SK-N-SH (cell line): ENCODE results near the gene HS3ST3A1. TPM values are rescaled to one million over a fixed set of nuclear protein-coding genes. Genes with fewer than 3 reads are reported as not detected.

ENCODE experiments used
- CTCF ChIA-PET: fragments of 300-600, 350-600 bp; formaldehyde crosslinking; extraction: SDS; loops from one replicate; lab custom pipeline; 2021; lab: Yijun Ruan, JAX
- POLR2A ChIA-PET: fragments of 350-600 bp; sonication (Branson Sonifier 250); formaldehyde crosslinking; extraction: SDS; loops from one replicate; lab custom pipeline; 2020; ENCODE audit warnings: antibody characterized with exemption, inconsistent platforms; lab: Yijun Ruan, JAX
- DNase-seq: peaks from one replicate; pipeline ENCODE4 v3.0.0; 2012
- H2AFZ ChIP-seq: fragments of 200-600 bp; sonication (generic); 2 replicates; pipeline ENCODE4 v1.8.1; 2016; ENCODE audit warnings: antibody characterized with exemption, mild to moderate bottlenecking, low read depth
- H3F3A ChIP-seq: fragments of 200-600 bp; sonication (generic); replicated peaks from 2 replicates; pipeline ENCODE3; 2016; ENCODE audit warnings: antibody characterized with exemption, mild to moderate bottlenecking; ENCODE audit not compliant: insufficient read depth
- H3K27ac ChIP-seq, 2 experiments: fragments of 200-500 bp in 1 of 2; fragments of 200-600 bp in 1 of 2; sonication (Bioruptor generic) in 1 of 2; sonication (generic), shearing (Covaris generic) in 1 of 2; 2 replicates each; pipeline versions ENCODE4 v1.5.1 to v1.6.1; 2014 to 2016; ENCODE audit warnings: low read depth in 2 of 2, inconsistent platforms in 1 of 2, low read length in 1 of 2, mild to moderate bottlenecking in 1 of 2, mixed read lengths in 1 of 2
- H3K27me3 ChIP-seq: fragments of 200-600 bp; sonication (generic), shearing (Covaris generic); 2 replicates; pipeline ENCODE4 v1.6.1; 2016; ENCODE audit warnings: mixed run types; ENCODE audit not compliant: insufficient read depth
- H3K36me3 ChIP-seq, 2 experiments: fragments of 200-500 bp in 1 of 2; fragments of 200-600 bp in 1 of 2; sonication (Bioruptor generic) in 1 of 2; sonication (generic) in 1 of 2; replicated peaks in 1 of 2; 2 replicates each; pipeline versions ENCODE3 to v1.5.1; 2014 to 2016; ENCODE audit warnings: low read length in 1 of 2, mild to moderate bottlenecking in 1 of 2; ENCODE audit not compliant: insufficient read depth in 2 of 2, control insufficient read depth in 1 of 2
- H3K4me1 ChIP-seq, 2 experiments: fragments of 200-500 bp in 1 of 2; fragments of 200-600 bp in 1 of 2; sonication (Bioruptor generic) in 1 of 2; sonication (generic), shearing (Covaris generic) in 1 of 2; 2 replicates each; pipeline versions ENCODE4 v1.5.1 to v1.6.1; 2014 to 2016; ENCODE audit warnings: low read depth in 1 of 2, low read length in 1 of 2, mixed run types in 1 of 2; ENCODE audit not compliant: insufficient read depth in 2 of 2, control insufficient read depth in 1 of 2
- H3K4me2 ChIP-seq: fragments of 200-600 bp; sonication (generic), shearing (Covaris generic); 2 replicates; pipeline ENCODE4 v1.6.1; 2017; ENCODE audit warnings: mixed run types
- H3K4me3 ChIP-seq, 2 experiments: fragments of 200-500 bp in 1 of 2; fragments of 200-600 bp in 1 of 2; sonication (Bioruptor generic) in 1 of 2; sonication (generic), shearing (Covaris generic) in 1 of 2; 2 replicates each; pipeline versions ENCODE4 v1.5.1 to v1.8.1; 2014 to 2016; ENCODE audit warnings: low read depth in 2 of 2, inconsistent platforms in 1 of 2, low read length in 1 of 2, mild to moderate bottlenecking in 1 of 2, mixed read lengths in 1 of 2, moderate library complexity in 1 of 2
- H3K79me2 ChIP-seq: fragments of 200-600 bp; sonication (generic); 2 replicates; pipeline ENCODE4 v1.8.1; 2017; ENCODE audit warnings: mild to moderate bottlenecking; ENCODE audit not compliant: insufficient read depth
- H3K9ac ChIP-seq: fragments of 200-600 bp; sonication (generic); 2 replicates; pipeline ENCODE4 v1.6.1; 2017; ENCODE audit warnings: mixed run types
- H3K9me2 ChIP-seq: fragments of 200-600 bp; sonication (generic); 2 replicates; pipeline ENCODE4 v1.6.1; 2017; ENCODE audit warnings: mixed run types
- H3K9me3 ChIP-seq: fragments of 200-600 bp; sonication (generic); 2 replicates; pipeline ENCODE4 v1.6.1; 2017; ENCODE audit warnings: mixed run types, mild to moderate bottlenecking, moderate library complexity
- H4K20me1 ChIP-seq: fragments of 200-600 bp; sonication (generic); 2 replicates; pipeline ENCODE4 v1.6.1; 2017; ENCODE audit warnings: mild to moderate bottlenecking, mixed run types; ENCODE audit not compliant: insufficient read depth
- CHD2 ChIP-seq: fragments of 150-350 bp; IDR thresholded peaks from 2 replicates; pipeline ENCODE4 v1.6.1; 2018; ENCODE audit warnings: low read length; ENCODE audit not compliant: partially characterized antibody
- CTCF ChIP-seq: fragments of 200-600 bp; sonication (generic); IDR thresholded peaks from 2 replicates; pipeline ENCODE4 v1.6.1; 2017; ENCODE audit warnings: antibody characterized with exemption, mild to moderate bottlenecking, moderate library complexity
- ELF1 ChIP-seq: IDR thresholded peaks from 2 replicates; pipeline ENCODE4 v1.4.0; 2012
- EP300 ChIP-seq, 2 experiments: IDR thresholded peaks; 2 replicates each; pipeline versions ENCODE4 v1.4.0 to v1.6.1; 2012; ENCODE audit warnings: borderline replicate concordance in 1 of 2, low read depth in 1 of 2, low read length in 1 of 2
- FOXM1 ChIP-seq: IDR thresholded peaks from 2 replicates; pipeline ENCODE4 v1.4.0; 2012; ENCODE audit warnings: low read depth, mild to moderate bottlenecking
- IRF3 ChIP-seq: fragments of 150-350 bp; IDR thresholded peaks from 2 replicates; pipeline ENCODE4 v1.6.1; 2016; ENCODE audit warnings: mild to moderate bottlenecking, low read depth, low read length
- JUND ChIP-seq: IDR thresholded peaks from 2 replicates; pipeline ENCODE4 v1.4.0; 2012
- MAX ChIP-seq: IDR thresholded peaks from 2 replicates; pipeline ENCODE4 v1.4.0; 2012; ENCODE audit warnings: low read depth
- MEF2A ChIP-seq: IDR thresholded peaks from 2 replicates; pipeline ENCODE4 v1.4.0; 2012; ENCODE audit warnings: low read depth, borderline replicate concordance
- MXI1 ChIP-seq: IDR thresholded peaks from 2 replicates; pipeline ENCODE4 v1.6.1; 2012; ENCODE audit warnings: mild to moderate bottlenecking, low read depth, low read length, improper control_type of control experiment
- NFIC ChIP-seq: IDR thresholded peaks from 2 replicates; pipeline ENCODE4 v1.4.0; 2012; ENCODE audit warnings: borderline replicate concordance
- NRF1 ChIP-seq: IDR thresholded peaks from 2 replicates; pipeline ENCODE4 v1.6.1; 2012; ENCODE audit warnings: low read depth, mild to moderate bottlenecking, low read length
- POLR2AphosphoS5 ChIP-seq: IDR thresholded peaks from 2 replicates; pipeline ENCODE4 v1.6.1; 2012; ENCODE audit warnings: low read depth, low read length
- RAD21 ChIP-seq: IDR thresholded peaks from 2 replicates; pipeline ENCODE4 v1.6.1; 2012; ENCODE audit warnings: mild to moderate bottlenecking, low read length
- RCOR1 ChIP-seq: fragments of 150-350 bp; IDR thresholded peaks from 2 replicates; pipeline ENCODE4 v1.6.1; 2017; ENCODE audit warnings: antibody characterized with exemption, low read length
- REST ChIP-seq: IDR thresholded peaks from 2 replicates; pipeline ENCODE4 v1.6.1; 2012; ENCODE audit warnings: mild to moderate bottlenecking, low read depth, low read length, moderate library complexity
- RXRA ChIP-seq: IDR thresholded peaks from 2 replicates; pipeline ENCODE4 v1.4.0; 2012; ENCODE audit warnings: low read depth, mild to moderate bottlenecking, borderline replicate concordance
- SIN3A ChIP-seq: IDR thresholded peaks from 2 replicates; pipeline ENCODE4 v1.6.1; 2012; ENCODE audit warnings: low read depth, mild to moderate bottlenecking, low read length, moderate library complexity, borderline replicate concordance
- TAF1 ChIP-seq: IDR thresholded peaks from 2 replicates; pipeline ENCODE4 v1.6.1; 2012; ENCODE audit warnings: low read depth, mild to moderate bottlenecking, low read length, moderate library complexity, borderline replicate concordance
- TCF12 ChIP-seq: IDR thresholded peaks from 2 replicates; pipeline ENCODE4 v1.4.0; 2012
- TEAD4 ChIP-seq: IDR thresholded peaks from 2 replicates; pipeline ENCODE4 v1.4.0; 2012; ENCODE audit warnings: mild to moderate bottlenecking, borderline replicate concordance; ENCODE audit not compliant: insufficient read depth
- USF1 ChIP-seq: IDR thresholded peaks from 2 replicates; pipeline ENCODE4 v1.4.0; 2012; ENCODE audit warnings: low read depth, borderline replicate concordance
- USF2 ChIP-seq: fragments of 150-350 bp; IDR thresholded peaks from 2 replicates; pipeline ENCODE4 v1.6.1; 2017; ENCODE audit warnings: antibody characterized with exemption, low read length, low read depth, borderline replicate concordance
- YY1 ChIP-seq: IDR thresholded peaks from 2 replicates; pipeline ENCODE4 v1.4.0; 2012; ENCODE audit warnings: low read depth, mild to moderate bottlenecking
- WGBS: methylation state at CpG from one replicate; pipeline ENCODE4 v1.1.6; 2017; ENCODE audit warnings: low lambda C conversion rate; 5-methylcytosine and 5-hydroxymethylcytosine counted together
- polyA plus RNA-seq, 3 experiments: library from polyadenylated mRNA; depleted of rRNA; stranded (reverse); fragments of >200 nt; gene quantifications; 2 replicates each; pipeline ENCODE4 v1.2.3, GENCODE V29; 2012

HS3ST3A1 gene
- polyA plus RNA-seq, 1 of the 3 experiments (the other 2 are of a cell fraction): 22.6 TPM

GRCh38 chr17:13562271-13562800 lies 39.4 kb downstream of the HS3ST3A1 start:
- H3K4me1 ChIP-seq: peaks cover 0 to 44% of the 10 kb centered on the region in 2 experiments; a peak in 3 of 4 replicates
- peak overlapping the region; percentile 65 to 87 for H3K27ac ChIP-seq
- H3K79me2 ChIP-seq: peaks cover 86% of the 10 kb centered on the region
- peak overlapping the region; percentile 63 for H2AFZ ChIP-seq
- peaks cover 0 to 17% of the 10 kb centered on the region in 2 experiments for H3K36me3 ChIP-seq
- H3K4me3 ChIP-seq: 0 out of 4 replicates have a peak overlapping the region, but pooled peaks of 1 of the 2 experiments have one; percentile 14
- no peaks in the 10 kb centered on the region for H3K27me3 ChIP-seq
- peak overlapping the region; percentile 56 for H3K4me2 ChIP-seq
- ChIA-PET CTCF (interaction anchor here (1.1 to 1.6 kb wide), 2 partner anchors 21 to 32 kb away, joined by 5 to 8 read pairs; no protein-coding TSS in a partner anchor), POLR2A (no interaction called here)
- no peaks in the 10 kb centered on the region for H4K20me1 ChIP-seq
- peaks cover 1% of the 10 kb centered on the region; the same call in 1 of the 2 replicates for H3K9me3 ChIP-seq
- H3K9me2 ChIP-seq: no peaks in the 10 kb centered on the region
- 8% methylated on average over 13 of the region's 13 CpGs for WGBS
- peak overlapping the region; percentile 53; the same call in 1 of the 2 replicates for H3K9ac ChIP-seq
- peaks cover 60% of the 10 kb centered on the region for H3F3A ChIP-seq
- DNase-seq: no peak
- no peak for TF ChIP-seq ELF1
- no peak for TF ChIP-seq SIN3A
- no peak for TF ChIP-seq CTCF
- TF ChIP-seq JUND: no peak
- 0 out of 4 replicates have a peak, but pooled peaks of 1 of the 2 experiments have one; percentile 82 for TF ChIP-seq EP300 (IDR thresholded peaks at IDR 0.05; ENCODE audit: borderline replicate concordance in 1 of 2, low read depth in 1 of 2, low read length in 1 of 2)
- no peak for TF ChIP-seq NFIC
- no peak for TF ChIP-seq RCOR1
- no peak for TF ChIP-seq FOXM1
- TF ChIP-seq RAD21: no peak
- no peak for TF ChIP-seq NRF1
- TF ChIP-seq TCF12: peak; percentile 77
- peak; percentile 85 for TF ChIP-seq MAX
- no peak for TF ChIP-seq YY1
- TF ChIP-seq IRF3: no peak
- no peak for TF ChIP-seq USF2
- 0 out of 2 replicates have a peak, but pooled peaks have one; percentile 32 for TF ChIP-seq REST
- no peak for TF ChIP-seq RXRA
- TF ChIP-seq MXI1: no peak
- peak; percentile 73 for TF ChIP-seq POLR2AphosphoS5
- TF ChIP-seq TAF1: peak; percentile 60; the same call in 1 of the 2 replicates
- no peak for TF ChIP-seq CHD2
- TF ChIP-seq MEF2A: no peak
- TF ChIP-seq TEAD4: no peak
- 0 out of 2 replicates have a peak, but pooled peaks have one; percentile 1 for TF ChIP-seq USF1
